HG03460 (cell line): Measurements from ENCODE around the gene SEMA3A.

ENCODE experiments used
- ATAC-seq: cut with Tn5 transposase; IDR thresholded peaks from one replicate; pipeline ENCODE4 v1.9.1; 2021; ENCODE audit not compliant: unreplicated experiment

The SEMA3A gene

GRCh38 chr7:84196084-84196503 lies 1.5 kb upstream of the SEMA3A start:
- no peak for ATAC-seq

- no peak for ATAC-seq
Measured at GRCh38 chr7:84195295-84196060, 889 bp upstream of the SEMA3A start.

- no peak for ATAC-seq
Measured at GRCh38 chr7:84193747-84194146, 842 bp downstream of the SEMA3A start.

GRCh38 chr7:84191842-84192241 lies 2.7 kb downstream of the SEMA3A start:
- no peak for ATAC-seq

- no peak for ATAC-seq
Measured at GRCh38 chr7:84191261-84191660, 3.3 kb downstream of the SEMA3A start.

GRCh38 chr7:84190016-84190705 lies 4.4 kb downstream of the SEMA3A start:
- ATAC-seq = no peak

- ATAC-seq = no peak
Measured at GRCh38 chr7:84188786-84189405, 5.7 kb downstream of the SEMA3A start.

GRCh38 chr7:84187813-84188510 lies 6.6 kb downstream of the SEMA3A start:
- ATAC-seq = no peak

- no peak for ATAC-seq
Measured at GRCh38 chr7:84187087-84187805, 7.3 kb downstream of the SEMA3A start.

GRCh38 chr7:84183741-84184140 lies 10.8 kb downstream of the SEMA3A start:
- ATAC-seq = no peak

- no peak for ATAC-seq
Measured at GRCh38 chr7:84182301-84182700, 12.3 kb downstream of the SEMA3A start.

- no peak for ATAC-seq
Measured at GRCh38 chr7:84181628-84182027, 13.0 kb downstream of the SEMA3A start.

- no peak for ATAC-seq
Measured at GRCh38 chr7:84177758-84178412, 16.7 kb downstream of the SEMA3A start.

- no peak for ATAC-seq
Measured at GRCh38 chr7:84176716-84177115, 17.9 kb downstream of the SEMA3A start.

GRCh38 chr7:84175461-84175860 lies 19.1 kb downstream of the SEMA3A start:
- ATAC-seq = no peak

GRCh38 chr7:84170646-84171045 lies 23.9 kb downstream of the SEMA3A start:
- no peak for ATAC-seq

- ATAC-seq = no peak
Measured at GRCh38 chr7:84162584-84162983, 32.0 kb downstream of the SEMA3A start.

GRCh38 chr7:84162125-84162524 lies 32.5 kb downstream of the SEMA3A start:
- no peak for ATAC-seq

GRCh38 chr7:84161398-84161797 lies 33.2 kb downstream of the SEMA3A start:
- no peak for ATAC-seq

GRCh38 chr7:84159435-84159834 lies 35.2 kb downstream of the SEMA3A start:
- ATAC-seq = no peak
